ENCODE data around the gene RNF222. TPM values are rescaled to one million over a fixed set of nuclear protein-coding genes. Genes with fewer than 3 reads are reported as not detected.
"Not testable (repeated sequence)": the region's sequence is repeated elsewhere in the genome, so short reads cannot be mapped to it uniquely, and the experiment has no call there.

Gene RNF222
- total RNA-seq, 1 experiment from 2014 or later, result not detected

- no peak for DNase-seq (ENCODE audit: low spot score)
Measured at GRCh38 chr17:8382052-8382879, 15.4 kb downstream of the RNF222 start.

GRCh38 chr17:8380049-8380448 is 17.6 kb downstream of the RNF222 start:
- DNase-seq (ENCODE audit: low spot score), result no peak

- not testable (repeated sequence) for DNase-seq (ENCODE audit: low spot score)
Measured at GRCh38 chr17:8378117-8378516, 19.5 kb downstream of the RNF222 start.

GRCh38 chr17:8377422-8377821 is 20.2 kb downstream of the RNF222 start:
- no peak for DNase-seq (ENCODE audit: low spot score)

- DNase-seq (ENCODE audit: low spot score), result peak; percentile 50
Measured at GRCh38 chr17:8376271-8377067, 21.2 kb downstream of the RNF222 start, which contains the start of gene KRABD2. KRABD2 (minus strand) TSS chr17:8376704.

- DNase-seq (ENCODE audit: low spot score), result no peak
Measured at GRCh38 chr17:8375738-8376259, 21.8 kb downstream of the RNF222 start.

GRCh38 chr17:8373856-8374255 is 23.8 kb downstream of the RNF222 start:
- not testable (repeated sequence) for DNase-seq (ENCODE audit: low spot score)

- no peak for DNase-seq (ENCODE audit: low spot score)
Measured at GRCh38 chr17:8372422-8372821, 25.2 kb downstream of the RNF222 start.

GRCh38 chr17:8371786-8372185 is 25.8 kb downstream of the RNF222 start:
- no peak for DNase-seq (ENCODE audit: low spot score)

- DNase-seq (ENCODE audit: low spot score), result no peak
Measured at GRCh38 chr17:8369944-8370343, 27.7 kb downstream of the RNF222 start.

- no peak for DNase-seq (ENCODE audit: low spot score)
Measured at GRCh38 chr17:8368193-8368592, 29.4 kb downstream of the RNF222 start.

- DNase-seq (ENCODE audit: low spot score), result peak; percentile 62
Measured at GRCh38 chr17:8366231-8366630, 31.4 kb downstream of the RNF222 start.

GRCh38 chr17:8365143-8365542 is 32.5 kb downstream of the RNF222 start:
- peak; percentile 61 for DNase-seq (ENCODE audit: low spot score)

GRCh38 chr17:8362651-8363332 is 34.8 kb downstream of the RNF222 start:
- DNase-seq (ENCODE audit: low spot score), result no peak

- DNase-seq (ENCODE audit: low spot score), result no peak
Measured at GRCh38 chr17:8360751-8361150, 36.9 kb downstream of the RNF222 start.

GRCh38 chr17:8360260-8360659 is 37.4 kb downstream of the RNF222 start:
- DNase-seq (ENCODE audit: low spot score), result no peak

- peak; percentile 83 for DNase-seq (ENCODE audit: low spot score)
Measured at GRCh38 chr17:8359769-8360168, 37.9 kb downstream of the RNF222 start.

- DNase-seq (ENCODE audit: low spot score), result no peak
Measured at GRCh38 chr17:8357910-8358309, 39.7 kb downstream of the RNF222 start.

- DNase-seq (ENCODE audit: low spot score), result no peak
Measured at GRCh38 chr17:8354236-8354635, 43.4 kb downstream of the RNF222 start.

- no peak for DNase-seq (ENCODE audit: low spot score)
Measured at GRCh38 chr17:8353736-8354135, 43.9 kb downstream of the RNF222 start.

GRCh38 chr17:8350339-8350738 is 47.3 kb downstream of the RNF222 start:
- DNase-seq (ENCODE audit: low spot score), result no peak

- not testable (repeated sequence) for DNase-seq (ENCODE audit: low spot score)
Measured at GRCh38 chr17:8347001-8347400, 50.6 kb downstream of the RNF222 start.
